Ishikawa (cell line): Measurements from ENCODE around the gene ALDH16A1.

Experiments
- CEBPB ChIP-seq: IDR thresholded peaks from 2 replicates; pipeline ENCODE4 v1.6.1; 2012
- EP300 ChIP-seq: IDR thresholded peaks from 2 replicates; pipeline ENCODE4 v1.6.1; 2012; ENCODE audit warnings: borderline replicate concordance
- FOXM1 ChIP-seq: IDR thresholded peaks from 2 replicates; pipeline ENCODE4 v1.6.1; 2012; ENCODE audit warnings: low read depth, borderline replicate concordance
- RAD21 ChIP-seq: IDR thresholded peaks from 2 replicates; pipeline ENCODE4 v1.6.1; 2012; ENCODE audit warnings: low read depth

GRCh38 chr19:49506575-49507105 lies 53.6 kb downstream of the ALDH16A1 start:
- TF ChIP-seq FOXM1 (no peak), CEBPB (no peak), EP300 (no peak), RAD21 (peak; percentile 98)
